ENCODE results near the gene SENP5.

The SENP5 gene

GRCh38 chr3:196902296-196902695, 34.6 kb downstream of the SENP5 start:
- DNase-seq (ENCODE audit: extremely low read depth, low read depth), result no peak
- TF ChIP-seq CTCF (IDR thresholded peaks at IDR 0.05; ENCODE audit: low read depth, low read length), result no peak

GRCh38 chr3:196903740-196904139, 36.0 kb downstream of the SENP5 start:
- no peak for DNase-seq (ENCODE audit: extremely low read depth, low read depth)
- TF ChIP-seq CTCF (IDR thresholded peaks at IDR 0.05; ENCODE audit: low read depth, low read length), result no peak

- TF ChIP-seq CTCF (IDR thresholded peaks at IDR 0.05; ENCODE audit: low read depth, low read length), result no peak
- no peak for DNase-seq (ENCODE audit: extremely low read depth, low read depth)
Observed at GRCh38 chr3:196914866-196915265, 47.1 kb downstream of the SENP5 start.

GRCh38 chr3:196915375-196915774, 47.7 kb downstream of the SENP5 start:
- TF ChIP-seq CTCF (IDR thresholded peaks at IDR 0.05; ENCODE audit: low read depth, low read length), result no peak
- DNase-seq (ENCODE audit: extremely low read depth, low read depth), result no peak

- no peak for TF ChIP-seq CTCF (IDR thresholded peaks at IDR 0.05; ENCODE audit: low read depth, low read length)
- no peak for DNase-seq (ENCODE audit: extremely low read depth, low read depth)
Observed at GRCh38 chr3:196916221-196916620, 48.5 kb downstream of the SENP5 start.

- no peak for TF ChIP-seq CTCF (IDR thresholded peaks at IDR 0.05; ENCODE audit: low read depth, low read length)
- no peak for DNase-seq (ENCODE audit: extremely low read depth, low read depth)
Observed at GRCh38 chr3:196916995-196917394, 49.3 kb downstream of the SENP5 start.

GRCh38 chr3:196918968-196919367, 51.2 kb downstream of the SENP5 start:
- DNase-seq (ENCODE audit: extremely low read depth, low read depth), result no peak
- TF ChIP-seq CTCF (IDR thresholded peaks at IDR 0.05; ENCODE audit: low read depth, low read length), result no peak
